ENCODE data around the gene ZNF497.

ZNF497 gene

GRCh38 chr19:58311345-58311865 lies 51.1 kb downstream of the ZNF497 start:
- TF ChIP-seq YY1 (IDR thresholded peaks at IDR 0.05; ENCODE audit: low read depth) (no peak), RAD21 (IDR thresholded peaks at IDR 0.05; ENCODE audit: low read depth) (no peak), USF1 (IDR thresholded peaks at IDR 0.05) (no peak)

- TF ChIP-seq RAD21 (IDR thresholded peaks at IDR 0.05; ENCODE audit: low read depth), result peak; percentile 9; the same call in 1 of the 2 replicates
These were observed 51.9 kb downstream of the ZNF497 start for GRCh38 chr19:58310685-58311084.

- TF ChIP-seq EP300 (IDR thresholded peaks at IDR 0.05; ENCODE audit: borderline replicate concordance), result no peak
- TF ChIP-seq CEBPB (IDR thresholded peaks at IDR 0.05), result no peak
- no peak for TF ChIP-seq EGR1 (IDR thresholded peaks at IDR 0.05)
- no peak for TF ChIP-seq TEAD4 (IDR thresholded peaks at IDR 0.05)
- TF ChIP-seq TAF1 (IDR thresholded peaks at IDR 0.05; ENCODE audit: low read depth), result no peak
- no peak for TF ChIP-seq NFIC (IDR thresholded peaks at IDR 0.05)
These were observed 54.8 kb downstream of the ZNF497 start for GRCh38 chr19:58307736-58308135.

- TF ChIP-seq TEAD4 (IDR thresholded peaks at IDR 0.05), result no peak
- no peak for TF ChIP-seq YY1 (IDR thresholded peaks at IDR 0.05; ENCODE audit: low read depth)
- no peak for TF ChIP-seq ZBTB7A (IDR thresholded peaks at IDR 0.05; ENCODE audit: low read depth)
- no peak for TF ChIP-seq CREB1 (IDR thresholded peaks at IDR 0.05; ENCODE audit: low read depth)
- TF ChIP-seq TCF12 (IDR thresholded peaks at IDR 0.05; ENCODE audit: low read depth), result no peak
- TF ChIP-seq NFIC (IDR thresholded peaks at IDR 0.05), result no peak
- TF ChIP-seq USF1 (IDR thresholded peaks at IDR 0.05), result no peak
- no peak for TF ChIP-seq CEBPB (IDR thresholded peaks at IDR 0.05)
- TF ChIP-seq MAX (IDR thresholded peaks at IDR 0.05), result no peak
These were observed 56.6 kb downstream of the ZNF497 start for GRCh38 chr19:58305932-58306323.

GRCh38 chr19:58305065-58305931 lies 57.3 kb downstream of the ZNF497 start, which contains the start of gene ERVK3-1:
Gene ERVK3-1, plus strand, starts transcription at chr19:58305377. Its CDS starts 6,792 bp downstream, at chr19:58312169.
- TF ChIP-seq EP300 (IDR thresholded peaks at IDR 0.05; ENCODE audit: borderline replicate concordance), result peak; percentile 19; the same call in 1 of the 2 replicates
- TF ChIP-seq MAX (IDR thresholded peaks at IDR 0.05), result peak; percentile 81
- TF ChIP-seq RAD21 (IDR thresholded peaks at IDR 0.05; ENCODE audit: low read depth), result no peak
- TF ChIP-seq CEBPB (IDR thresholded peaks at IDR 0.05), result no peak
- TF ChIP-seq CREB1 (IDR thresholded peaks at IDR 0.05; ENCODE audit: low read depth), result peak; percentile 71
- TF ChIP-seq TCF12 (IDR thresholded peaks at IDR 0.05; ENCODE audit: low read depth), result peak; percentile 51
- TF ChIP-seq EGR1 (IDR thresholded peaks at IDR 0.05), result peak; percentile 35; the same call in 1 of the 2 replicates
- peak; percentile 90 for TF ChIP-seq TAF1 (IDR thresholded peaks at IDR 0.05; ENCODE audit: low read depth)
- no peak for TF ChIP-seq ZBTB7A (IDR thresholded peaks at IDR 0.05; ENCODE audit: low read depth)
- no peak for TF ChIP-seq NFIC (IDR thresholded peaks at IDR 0.05)
- peak; percentile 69 for TF ChIP-seq USF1 (IDR thresholded peaks at IDR 0.05)
- peak; percentile 86 for TF ChIP-seq YY1 (IDR thresholded peaks at IDR 0.05; ENCODE audit: low read depth)

GRCh38 chr19:58304748-58305064 lies 57.8 kb downstream of the ZNF497 start:
- TF ChIP-seq REST (IDR thresholded peaks at IDR 0.05; ENCODE audit: low read depth) (no peak), YY1 (IDR thresholded peaks at IDR 0.05; ENCODE audit: low read depth) (no peak), TEAD4 (IDR thresholded peaks at IDR 0.05) (no peak), USF1 (IDR thresholded peaks at IDR 0.05) (no peak), EGR1 (IDR thresholded peaks at IDR 0.05) (no peak), FOXM1 (IDR thresholded peaks at IDR 0.05; ENCODE audit: borderline replicate concordance, low read depth) (no peak), RAD21 (IDR thresholded peaks at IDR 0.05; ENCODE audit: low read depth) (no peak), TCF12 (IDR thresholded peaks at IDR 0.05; ENCODE audit: low read depth) (no peak), MAX (IDR thresholded peaks at IDR 0.05) (no peak), TAF1 (IDR thresholded peaks at IDR 0.05; ENCODE audit: low read depth) (no peak), NFIC (IDR thresholded peaks at IDR 0.05) (no peak), CREB1 (IDR thresholded peaks at IDR 0.05; ENCODE audit: low read depth) (no peak), CEBPB (IDR thresholded peaks at IDR 0.05) (no peak), EP300 (IDR thresholded peaks at IDR 0.05; ENCODE audit: borderline replicate concordance) (no peak), ZBTB7A (IDR thresholded peaks at IDR 0.05; ENCODE audit: low read depth) (no peak)

Data from Ishikawa (cell line).